H9 (cell line): ENCODE data around the gene SERPINA6. TPM values are rescaled to one million over a fixed set of nuclear protein-coding genes. Genes with fewer than 3 reads are reported as not detected.

Experiments used
- DNase-seq: peaks from one replicate; pipeline ENCODE4 v3.0.0-alpha.2; 2017
- H2AFZ ChIP-seq: one replicate; pipeline ENCODE4 v1.6.1; 2013; ENCODE audit warnings: mild to moderate bottlenecking, low read length, control low read depth, moderate library complexity
- H2AK5ac ChIP-seq: 2 replicates; pipeline ENCODE4 v1.6.1; 2013; ENCODE audit warnings: low read length, control low read depth, mixed read lengths; ENCODE audit not compliant: insufficient read length
- H2BK120ac ChIP-seq: one replicate; pipeline ENCODE4 v1.6.1; 2013; ENCODE audit warnings: low read depth, mild to moderate bottlenecking, low read length, control low read depth, inconsistent platforms; ENCODE audit not compliant: poor library complexity, severe bottlenecking
- H2BK12ac ChIP-seq: 2 replicates; pipeline ENCODE4 v1.6.1; 2013; ENCODE audit warnings: low read length, control low read depth, mixed read lengths, low read depth; ENCODE audit not compliant: insufficient read length
- H2BK15ac ChIP-seq: 2 replicates; pipeline ENCODE4 v1.6.1; 2013; ENCODE audit warnings: low read depth, low read length, control low read depth
- H2BK20ac ChIP-seq: one replicate; pipeline ENCODE4 v1.6.1; 2013; ENCODE audit warnings: low read depth, mild to moderate bottlenecking, low read length, control low read depth, inconsistent platforms; ENCODE audit not compliant: poor library complexity, severe bottlenecking
- H2BK5ac ChIP-seq: 2 replicates; pipeline ENCODE4 v1.6.1; 2013; ENCODE audit warnings: low read length, control low read depth, mixed read lengths; ENCODE audit not compliant: insufficient read length
- H3K14ac ChIP-seq: 2 replicates; pipeline ENCODE4 v1.6.1; 2013; ENCODE audit warnings: low read length, control low read depth; ENCODE audit not compliant: insufficient read depth
- H3K18ac ChIP-seq: 2 replicates; pipeline ENCODE4 v1.6.1; 2013; ENCODE audit warnings: low read depth, mild to moderate bottlenecking, mixed read lengths, low read length, control low read depth; ENCODE audit not compliant: insufficient read length
- H3K23ac ChIP-seq: 2 replicates; pipeline ENCODE4 v1.6.1; 2013; ENCODE audit warnings: low read length, control low read depth, mixed read lengths, low read depth; ENCODE audit not compliant: insufficient read length
- H3K23me2 ChIP-seq: 2 replicates; pipeline ENCODE4 v1.6.1; 2013; ENCODE audit warnings: low read depth, mild to moderate bottlenecking, mixed read lengths, low read length, control low read depth; ENCODE audit not compliant: insufficient read length, poor library complexity, severe bottlenecking
- H3K27ac ChIP-seq: 2 replicates; pipeline ENCODE4 v1.5.1; 2013; ENCODE audit warnings: low read length, control low read depth, mixed read lengths, low read depth; ENCODE audit not compliant: insufficient read length
- H3K27me3 ChIP-seq: 2 replicates; pipeline ENCODE4 v1.6.1; 2013; ENCODE audit warnings: low read length, control low read depth, inconsistent platforms; ENCODE audit not compliant: insufficient read depth
- H3K4ac ChIP-seq: 2 replicates; pipeline ENCODE4 v1.6.1; 2013; ENCODE audit warnings: low read depth, mild to moderate bottlenecking, control low read depth, inconsistent platforms, low read length, moderate library complexity
- H3K4me1 ChIP-seq: 2 replicates; pipeline ENCODE4 v1.6.1; 2013; ENCODE audit warnings: low read length, control low read depth, inconsistent platforms; ENCODE audit not compliant: insufficient read depth
- H3K4me2 ChIP-seq: 2 replicates; pipeline ENCODE4 v1.6.1; 2013; ENCODE audit warnings: low read length, control low read depth, mixed read lengths; ENCODE audit not compliant: insufficient read length, insufficient read depth
- H3K56ac ChIP-seq: 2 replicates; pipeline ENCODE4 v1.6.1; 2013; ENCODE audit warnings: low read depth, mild to moderate bottlenecking, mixed read lengths, low read length, control low read depth; ENCODE audit not compliant: insufficient read length
- H3K79me1 ChIP-seq: 2 replicates; pipeline ENCODE4 v1.6.1; 2013; ENCODE audit warnings: low read depth, mild to moderate bottlenecking, moderate library complexity, low read length, control low read depth, inconsistent platforms; ENCODE audit not compliant: insufficient read depth, poor library complexity, severe bottlenecking
- H3K79me2 ChIP-seq: 2 replicates; pipeline ENCODE4 v1.6.1; 2013; ENCODE audit warnings: low read length, control low read depth, inconsistent platforms; ENCODE audit not compliant: insufficient read depth
- H3K9ac ChIP-seq: 2 replicates; pipeline ENCODE4 v1.6.1; 2013; ENCODE audit warnings: low read length, control low read depth, mixed read lengths; ENCODE audit not compliant: insufficient read length; ENCODE audit errors: extremely low read depth
- H3K9me3 ChIP-seq: one replicate; pipeline ENCODE4 v1.6.1; 2013; ENCODE audit warnings: low read depth, low read length, inconsistent platforms; ENCODE audit not compliant: control insufficient read depth
- H3T11ph ChIP-seq: one replicate; pipeline ENCODE4 v1.6.1; 2013; ENCODE audit warnings: mild to moderate bottlenecking, low read length, control low read depth, inconsistent platforms
- H4K20me1 ChIP-seq: one replicate; pipeline ENCODE4 v1.6.1; 2013; ENCODE audit not compliant: control insufficient read depth, insufficient read length, insufficient read depth
- H4K5ac ChIP-seq: 2 replicates; pipeline ENCODE4 v1.6.1; 2013; ENCODE audit warnings: low read depth, mild to moderate bottlenecking, mixed read lengths, low read length, control low read depth; ENCODE audit not compliant: insufficient read length
- H4K8ac ChIP-seq: replicated peaks from 2 replicates; pipeline ENCODE4 v1.6.1; 2013; ENCODE audit warnings: low read length, control low read depth, mixed read lengths, low read depth; ENCODE audit not compliant: insufficient read length
- H4K91ac ChIP-seq: 2 replicates; pipeline ENCODE4 v1.6.1; 2013; ENCODE audit warnings: low read depth, mild to moderate bottlenecking, moderate library complexity, mixed read lengths, low read length, control low read depth; ENCODE audit not compliant: insufficient read length
- H3K27ac Mint-ChIP-seq, 3 experiments: 2 replicates in 2 of 3; 3 replicates in 1 of 3; pipeline ENCODE4 v1.8.0; 2020 to 2021; ENCODE audit warnings: mixed read lengths in 3 of 3, mild to moderate bottlenecking in 1 of 3, moderate library complexity in 1 of 3
- H3K27me3 Mint-ChIP-seq: 2 replicates; pipeline ENCODE4 v1.8.0; 2021; ENCODE audit warnings: low read depth, mild to moderate bottlenecking, moderate library complexity, mixed read lengths
- H3K36me3 Mint-ChIP-seq, 3 experiments: 2 replicates in 2 of 3; 3 replicates in 1 of 3; pipeline ENCODE4 v1.8.0; 2020 to 2021; ENCODE audit warnings: low read depth in 3 of 3, mixed read lengths in 3 of 3; ENCODE audit not compliant: insufficient read depth in 1 of 3
- H3K4me1 Mint-ChIP-seq, 2 experiments: 2 replicates each; pipeline ENCODE4 v1.8.0; 2020; ENCODE audit warnings: mixed read lengths in 2 of 2
- H3K4me3 Mint-ChIP-seq, 2 experiments: 2 replicates in 1 of 2; 3 replicates in 1 of 2; pipeline ENCODE4 v1.8.0; 2020 to 2021; ENCODE audit warnings: mild to moderate bottlenecking in 2 of 2, mixed read lengths in 2 of 2, moderate library complexity in 1 of 2
- H3K9me3 Mint-ChIP-seq, 2 experiments: 2 replicates in 1 of 2; 3 replicates in 1 of 2; pipeline ENCODE4 v1.8.0; 2020; ENCODE audit warnings: mild to moderate bottlenecking in 2 of 2, mixed read lengths in 2 of 2, moderate library complexity in 1 of 2
- CTCF ChIP-seq: fragments of 200-600 bp; sonication (generic); conservative IDR thresholded peaks from 3 replicates; pipeline ENCODE4 v1.8.0; 2021; ENCODE audit warnings: antibody characterized with exemption, mild to moderate bottlenecking
- WGBS: extraction: QIAGEN DNeasy Blood & Tissue Kit; methylation state at CpG from one replicate; pipeline ENCODE4 v1.1.7; 2013; ENCODE audit warnings: missing lambda C conversion rate, low lambda C conversion rate, mixed read lengths; ENCODE audit not compliant: insufficient read length; ENCODE audit errors: extremely low coverage; 5-methylcytosine and 5-hydroxymethylcytosine counted together
- total RNA-seq: library from RNA; stranded (reverse); gene quantifications from 2 replicates; pipeline ENCODE4 v1.2.1, GENCODE V29; 2021

SERPINA6 gene
- total RNA-seq, 1 experiment from 2014 or later, result not detected

GRCh38 chr14:94295360-94296180 is 27.6 kb downstream of the SERPINA6 start:
- no peak for TF ChIP-seq CTCF
- no peak overlapping the region for H3K4me3 Mint-ChIP-seq
- H3K27ac Mint-ChIP-seq, result no peak overlapping the region; a peak in 1 of 7 replicates
- H3K23ac ChIP-seq, result no peak overlapping the region
- H4K91ac ChIP-seq, result no peak overlapping the region
- no peaks in the 10 kb centered on the region for H3K4me1 ChIP-seq
- H2BK20ac ChIP-seq, result no peak overlapping the region
- no peak overlapping the region for H2AFZ ChIP-seq
- H3K27ac ChIP-seq, result no peak overlapping the region
- no peaks in the 10 kb centered on the region for H3K27me3 Mint-ChIP-seq
- H3K18ac ChIP-seq, result no peak overlapping the region
- no peaks in the 10 kb centered on the region for H3K9me3 ChIP-seq
- no peaks in the 10 kb centered on the region; a peak in 1 of 5 replicates for H3K9me3 Mint-ChIP-seq
- H3K9ac ChIP-seq, result no peak overlapping the region
- H2AK5ac ChIP-seq, result no peak overlapping the region
- H4K20me1 ChIP-seq, result no peaks in the 10 kb centered on the region
- no peak overlapping the region for H2BK12ac ChIP-seq
- peaks cover 10 to 12% of the 10 kb centered on the region in 2 experiments for H3K4me1 Mint-ChIP-seq
- H3K79me1 ChIP-seq, result no peaks in the 10 kb centered on the region
- no peak overlapping the region for H3K56ac ChIP-seq
- no peak overlapping the region for H2BK120ac ChIP-seq
- H2BK5ac ChIP-seq, result no peak overlapping the region
- H3K4ac ChIP-seq, result no peak overlapping the region
- no peaks in the 10 kb centered on the region for H3K27me3 ChIP-seq
- H4K5ac ChIP-seq, result no peak overlapping the region
- no peak overlapping the region for H3K4me2 ChIP-seq
- H3K79me2 ChIP-seq, result no peaks in the 10 kb centered on the region
- no peak overlapping the region for H4K8ac ChIP-seq
- no peak overlapping the region for H3K14ac ChIP-seq
- H3T11ph ChIP-seq, result no peak overlapping the region
- no peaks in the 10 kb centered on the region for H3K36me3 Mint-ChIP-seq
- no CpG with 5 or more reads among the region's 9 CpGs for WGBS
- H2BK15ac ChIP-seq, result no peak overlapping the region
- H3K23me2 ChIP-seq, result no peaks in the 10 kb centered on the region
- no peak for DNase-seq
